Measurements from ENCODE around the gene TPM1. TPM values are rescaled to one million over a fixed set of nuclear protein-coding genes. Genes with fewer than 3 reads are reported as not detected.

Gene TPM1
- total RNA-seq, 1 experiment from 2014 or later: 421 TPM

DNA sequence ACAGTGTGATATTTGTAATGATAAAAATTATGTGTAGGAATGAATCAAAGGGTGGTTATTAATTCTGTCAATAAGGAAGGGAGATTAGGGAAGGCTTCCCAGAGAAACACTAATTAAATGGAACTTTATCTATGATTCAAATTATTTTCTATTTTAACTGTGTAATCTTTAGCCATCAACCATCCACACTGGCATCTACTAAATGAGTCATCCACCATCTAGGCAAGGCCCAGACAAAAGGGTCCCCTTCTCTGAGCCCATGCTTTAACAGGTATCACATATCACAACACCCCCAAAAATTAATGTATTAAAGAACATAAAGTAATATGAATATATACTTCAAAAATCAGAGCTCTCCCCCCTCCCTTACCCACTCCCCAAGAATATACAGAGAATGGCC, 19.9 kb upstream of the TPM1 start:
- H3K4me3 Mint-ChIP-seq: no peak overlapping the region
- no peaks in the 10 kb centered on the region; the same call in 1 of the 2 replicates for H3K27me3 Mint-ChIP-seq (ENCODE audit: low read depth)
- ATAC-seq (no peak), DNase-seq (ENCODE audit: low spot score) (no peak)
- no peak overlapping the region for H3K27ac Mint-ChIP-seq
- POLR2A ChIA-PET: no interaction called here
- peaks cover 13% of the 10 kb centered on the region for H3K4me1 Mint-ChIP-seq
- H3K9me3 Mint-ChIP-seq: peaks cover 7% of the 10 kb centered on the region; the same call in 1 of the 2 replicates
- TF ChIP-seq JUN (CRISPR knock-in tag; IDR thresholded peaks at IDR 0.05) (no peak), MYBL2 (CRISPR knock-in tag; IDR thresholded peaks at IDR 0.05) (no peak), ZMAT4 (CRISPR knock-in tag; IDR thresholded peaks at IDR 0.05) (no peak), TEAD1 (CRISPR knock-in tag; IDR thresholded peaks at IDR 0.05) (no peak), NR1H2 (CRISPR knock-in tag; IDR thresholded peaks at IDR 0.05) (no peak), ZNF416 (CRISPR knock-in tag; IDR thresholded peaks at IDR 0.05) (no peak), SMAD4 (CRISPR knock-in tag; IDR thresholded peaks at IDR 0.05) (no peak), ESRRA (CRISPR knock-in tag; IDR thresholded peaks at IDR 0.05; ENCODE audit: borderline replicate concordance) (no peak), HMGA2 (CRISPR knock-in tag; IDR thresholded peaks at IDR 0.05) (no peak)
- no peaks in the 10 kb centered on the region for H3K36me3 Mint-ChIP-seq
- CTCF ChIA-PET: interaction anchor here (1.3 kb wide), 1 partner anchor 25 kb away, joined by 3 read pairs; no protein-coding TSS in a partner anchor

GRCh38 chr15:63023351-63023945, 19.1 kb upstream of the TPM1 start:
- peaks cover 5% of the 10 kb centered on the region; the same call in 1 of the 2 replicates for H3K9me3 Mint-ChIP-seq
- ATAC-seq (no peak), DNase-seq (ENCODE audit: low spot score) (no peak)
- POLR2A ChIA-PET: no interaction called here
- CTCF ChIA-PET: interaction anchor here (1.3 kb wide), 1 partner anchor 24 kb away, joined by 3 read pairs; no protein-coding TSS in a partner anchor
- TF ChIP-seq FOXP1 (CRISPR knock-in tag; IDR thresholded peaks at IDR 0.05; ENCODE audit: borderline replicate concordance): no peak
- no peak for TF ChIP-seq NFYB (CRISPR knock-in tag; conservative IDR thresholded peaks at IDR 0.05; ENCODE audit: low read depth)
- no peaks in the 10 kb centered on the region; the same call in 1 of the 2 replicates for H3K27me3 Mint-ChIP-seq (ENCODE audit: low read depth)
- H3K4me3 Mint-ChIP-seq: no peak overlapping the region
- H3K27ac Mint-ChIP-seq: no peak overlapping the region
- H3K4me1 Mint-ChIP-seq: peaks cover 13% of the 10 kb centered on the region
- no peaks in the 10 kb centered on the region for H3K36me3 Mint-ChIP-seq

- Mint-ChIP-seq H3K27ac (no peak overlapping the region), H3K4me3 (no peak overlapping the region), H3K27me3 (ENCODE audit: low read depth) (no peaks in the 10 kb centered on the region), H3K36me3 (no peaks in the 10 kb centered on the region), H3K9me3 (0 out of 2 replicates have a peak, but pooled peaks cover 3% of the 10 kb centered on the region), H3K4me1 (no peaks in the 10 kb centered on the region; the same call in 1 of the 2 replicates)
- CTCF ChIA-PET: no interaction called here
- no peak for TF ChIP-seq ZNF317 (CRISPR knock-in tag; IDR thresholded peaks at IDR 0.05; ENCODE audit: borderline replicate concordance, low read depth)
- no peak for TF ChIP-seq ZNF121 (CRISPR knock-in tag; IDR thresholded peaks at IDR 0.05)
- no peak for TF ChIP-seq OVOL2 (CRISPR knock-in tag; IDR thresholded peaks at IDR 0.05; ENCODE audit: borderline replicate concordance)
- no peak for TF ChIP-seq CREB1 (CRISPR knock-in tag; IDR thresholded peaks at IDR 0.05)
- TF ChIP-seq, protein P1, sequence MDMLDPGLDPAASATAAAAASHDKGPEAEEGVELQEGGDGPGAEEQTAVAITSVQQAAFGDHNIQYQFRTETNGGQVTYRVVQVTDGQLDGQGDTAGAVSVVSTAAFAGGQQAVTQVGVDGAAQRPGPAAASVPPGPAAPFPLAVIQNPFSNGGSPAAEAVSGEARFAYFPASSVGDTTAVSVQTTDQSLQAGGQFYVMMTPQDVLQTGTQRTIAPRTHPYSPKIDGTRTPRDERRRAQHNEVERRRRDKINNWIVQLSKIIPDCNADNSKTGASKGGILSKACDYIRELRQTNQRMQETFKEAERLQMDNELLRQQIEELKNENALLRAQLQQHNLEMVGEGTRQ (CRISPR knock-in tag; IDR thresholded peaks at IDR 0.05): no peak
- no peak for TF ChIP-seq ZNF138 (CRISPR knock-in tag; conservative IDR thresholded peaks at IDR 0.05)
- TF ChIP-seq, protein P2, sequence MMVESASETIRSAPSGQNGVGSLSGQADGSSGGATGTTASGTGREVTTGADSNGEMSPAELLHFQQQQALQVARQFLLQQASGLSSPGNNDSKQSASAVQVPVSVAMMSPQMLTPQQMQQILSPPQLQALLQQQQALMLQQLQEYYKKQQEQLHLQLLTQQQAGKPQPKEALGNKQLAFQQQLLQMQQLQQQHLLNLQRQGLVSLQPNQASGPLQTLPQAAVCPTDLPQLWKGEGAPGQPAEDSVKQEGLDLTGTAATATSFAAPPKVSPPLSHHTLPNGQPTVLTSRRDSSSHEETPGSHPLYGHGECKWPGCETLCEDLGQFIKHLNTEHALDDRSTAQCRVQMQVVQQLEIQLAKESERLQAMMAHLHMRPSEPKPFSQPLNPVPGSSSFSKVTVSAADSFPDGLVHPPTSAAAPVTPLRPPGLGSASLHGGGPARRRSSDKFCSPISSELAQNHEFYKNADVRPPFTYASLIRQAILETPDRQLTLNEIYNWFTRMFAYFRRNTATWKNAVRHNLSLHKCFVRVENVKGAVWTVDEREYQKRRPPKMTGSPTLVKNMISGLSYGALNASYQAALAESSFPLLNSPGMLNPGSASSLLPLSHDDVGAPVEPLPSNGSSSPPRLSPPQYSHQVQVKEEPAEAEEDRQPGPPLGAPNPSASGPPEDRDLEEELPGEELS (CRISPR knock-in tag; IDR thresholded peaks at IDR 0.05): no peak
- TF ChIP-seq, protein P3, sequence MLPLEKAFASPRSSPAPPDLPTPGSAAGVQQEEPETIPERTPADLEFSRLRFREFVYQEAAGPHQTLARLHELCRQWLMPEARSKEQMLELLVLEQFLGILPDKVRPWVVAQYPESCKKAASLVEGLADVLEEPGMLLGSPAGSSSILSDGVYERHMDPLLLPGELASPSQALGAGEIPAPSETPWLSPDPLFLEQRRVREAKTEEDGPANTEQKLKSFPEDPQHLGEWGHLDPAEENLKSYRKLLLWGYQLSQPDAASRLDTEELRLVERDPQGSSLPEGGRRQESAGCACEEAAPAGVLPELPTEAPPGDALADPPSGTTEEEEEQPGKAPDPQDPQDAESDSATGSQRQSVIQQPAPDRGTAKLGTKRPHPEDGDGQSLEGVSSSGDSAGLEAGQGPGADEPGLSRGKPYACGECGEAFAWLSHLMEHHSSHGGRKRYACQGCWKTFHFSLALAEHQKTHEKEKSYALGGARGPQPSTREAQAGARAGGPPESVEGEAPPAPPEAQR (CRISPR knock-in tag; IDR thresholded peaks at IDR 0.05): 0 out of 2 replicates have a peak, but pooled peaks have one; percentile 41
- TF ChIP-seq, protein P4, sequence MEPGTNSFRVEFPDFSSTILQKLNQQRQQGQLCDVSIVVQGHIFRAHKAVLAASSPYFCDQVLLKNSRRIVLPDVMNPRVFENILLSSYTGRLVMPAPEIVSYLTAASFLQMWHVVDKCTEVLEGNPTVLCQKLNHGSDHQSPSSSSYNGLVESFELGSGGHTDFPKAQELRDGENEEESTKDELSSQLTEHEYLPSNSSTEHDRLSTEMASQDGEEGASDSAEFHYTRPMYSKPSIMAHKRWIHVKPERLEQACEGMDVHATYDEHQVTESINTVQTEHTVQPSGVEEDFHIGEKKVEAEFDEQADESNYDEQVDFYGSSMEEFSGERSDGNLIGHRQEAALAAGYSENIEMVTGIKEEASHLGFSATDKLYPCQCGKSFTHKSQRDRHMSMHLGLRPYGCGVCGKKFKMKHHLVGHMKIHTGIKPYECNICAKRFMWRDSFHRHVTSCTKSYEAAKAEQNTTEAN (CRISPR knock-in tag; IDR thresholded peaks at IDR 0.05): no peak
- DNase-seq (ENCODE audit: low spot score) (no peak), ATAC-seq (peak; percentile 58)
- POLR2A ChIA-PET: no interaction called here
These were observed 17.1 kb upstream of the TPM1 start for GRCh38 chr15:63025460-63025859.
